Measurements from ENCODE around the gene RNU1-2.
"Not testable (repeated sequence)": the region's sequence is repeated elsewhere in the genome, so short reads cannot be mapped to it uniquely, and the experiment has no call there.

RNU1-2 gene

DNA sequence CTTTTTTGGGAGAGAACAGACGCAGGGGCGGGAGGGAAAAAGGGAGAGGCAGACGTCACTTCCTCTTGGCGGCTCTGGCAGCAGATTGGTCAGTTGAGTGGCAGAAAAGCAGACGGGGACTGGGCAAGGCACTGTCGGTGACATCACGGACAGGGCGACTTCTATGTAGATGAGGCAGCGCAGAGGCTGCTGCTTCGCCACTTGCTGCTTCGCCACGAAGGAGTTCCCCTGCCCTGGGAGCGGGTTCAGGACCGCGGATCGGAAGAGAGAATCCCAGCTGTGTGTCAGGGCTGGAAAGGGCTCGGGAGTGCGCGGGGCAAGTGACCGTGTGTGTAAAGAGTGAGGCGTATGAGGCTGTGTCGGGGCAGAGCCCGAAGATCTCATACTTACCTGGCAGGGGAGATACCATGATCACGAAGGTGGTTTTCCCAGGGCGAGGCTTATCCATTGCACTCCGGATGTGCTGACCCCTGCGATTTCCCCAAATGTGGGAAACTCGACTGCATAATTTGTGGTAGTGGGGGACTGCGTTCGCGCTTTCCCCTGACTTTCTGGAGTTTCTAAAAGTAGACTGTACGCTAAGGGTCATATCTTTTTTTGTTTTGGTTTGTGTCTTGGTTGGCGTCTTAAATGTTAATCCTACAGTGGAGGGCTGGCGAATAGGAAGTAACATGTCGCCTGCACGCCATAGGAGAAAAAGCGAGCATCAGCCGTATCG lies at the start of gene RNU1-2:
RNU1-2 (plus strand) TSS at position 383 of the 718 bp plus-strand sequence.
- peak; percentile 69 for DNase-seq

DNA sequence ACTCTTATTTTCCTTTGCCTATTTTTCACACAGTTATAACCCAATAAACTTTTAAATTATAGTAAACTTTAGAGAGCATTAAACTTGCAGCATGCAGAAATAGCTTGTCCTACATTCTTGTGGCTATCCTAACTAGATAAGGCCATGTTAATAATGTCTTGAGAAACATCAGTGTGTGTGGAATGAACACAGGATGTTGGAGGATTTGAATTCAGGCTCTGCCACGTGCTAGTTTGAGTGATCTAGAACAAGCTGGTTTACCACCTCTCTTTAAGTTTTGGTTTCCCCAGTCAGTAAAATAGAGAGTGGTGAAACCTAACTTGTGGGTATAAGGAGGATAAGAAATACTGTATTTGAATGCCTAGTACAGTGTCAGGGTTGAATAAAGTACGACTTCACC lies 39.6 kb upstream of the RNU1-2 start:
- DNase-seq, result not testable (repeated sequence)

DNA sequence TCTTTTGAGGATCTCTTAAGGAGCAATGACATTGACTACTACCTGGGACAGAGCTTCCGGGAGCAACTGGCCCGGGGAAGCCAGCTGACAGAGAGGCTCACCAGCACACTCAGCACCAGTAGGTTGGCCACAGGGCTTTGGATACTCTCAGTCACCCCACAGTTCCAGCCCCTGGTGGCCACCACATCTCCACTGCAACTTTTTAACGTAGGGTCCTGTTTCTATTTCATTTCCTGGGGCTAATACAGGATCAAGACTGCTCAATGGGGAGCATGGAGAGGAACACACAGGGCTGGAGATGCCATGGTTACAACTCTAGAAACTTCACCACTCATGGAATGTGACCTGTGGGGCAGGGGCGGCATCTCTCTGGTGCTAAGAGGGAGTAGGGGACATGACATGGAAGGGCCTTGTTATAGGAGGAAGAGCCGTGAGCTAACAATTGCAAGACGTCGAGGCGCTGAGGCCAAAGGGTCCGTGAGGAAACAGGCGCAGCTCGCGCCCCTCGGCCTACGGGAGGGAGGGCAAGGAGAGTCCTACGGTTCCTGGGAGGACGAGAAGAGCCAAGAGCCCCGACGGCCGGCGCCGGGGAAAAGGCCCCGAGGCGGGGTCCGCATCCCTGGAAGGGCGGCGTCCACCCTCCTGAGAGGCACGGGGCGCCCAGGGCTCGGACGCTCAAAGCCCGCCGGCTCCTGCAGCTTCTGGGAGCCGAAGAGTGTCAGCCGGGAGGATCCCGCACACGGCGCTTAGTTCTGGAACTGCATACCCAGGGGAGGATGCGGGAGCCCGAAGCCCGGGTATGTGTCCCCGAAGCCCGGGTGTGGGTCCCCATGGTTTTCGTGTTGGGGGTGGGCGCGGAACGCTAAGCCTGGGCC lies 36.4 kb upstream of the RNU1-2 start:
- DNase-seq, result not testable (repeated sequence)

DNA sequence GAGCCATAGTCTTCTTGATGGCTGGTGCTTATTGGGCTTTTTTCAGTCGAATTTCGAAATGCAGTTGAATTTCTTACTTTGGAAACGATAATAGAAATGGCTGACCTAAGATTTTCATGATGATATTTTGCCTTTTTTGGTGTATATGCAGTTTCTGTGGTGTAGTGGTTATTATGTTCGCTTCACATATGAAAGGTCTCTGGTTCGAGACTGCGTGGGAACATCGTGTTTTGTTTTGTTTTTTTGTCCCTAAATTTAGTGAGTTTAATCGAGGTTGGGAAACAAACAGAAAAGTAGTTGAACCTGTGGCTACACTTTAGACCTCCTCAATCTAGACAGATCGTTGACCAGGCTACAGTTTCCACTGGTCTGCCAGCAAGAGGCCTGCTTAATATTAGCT lies 35.7 kb upstream of the RNU1-2 start:
- DNase-seq, result not testable (repeated sequence)

DNA sequence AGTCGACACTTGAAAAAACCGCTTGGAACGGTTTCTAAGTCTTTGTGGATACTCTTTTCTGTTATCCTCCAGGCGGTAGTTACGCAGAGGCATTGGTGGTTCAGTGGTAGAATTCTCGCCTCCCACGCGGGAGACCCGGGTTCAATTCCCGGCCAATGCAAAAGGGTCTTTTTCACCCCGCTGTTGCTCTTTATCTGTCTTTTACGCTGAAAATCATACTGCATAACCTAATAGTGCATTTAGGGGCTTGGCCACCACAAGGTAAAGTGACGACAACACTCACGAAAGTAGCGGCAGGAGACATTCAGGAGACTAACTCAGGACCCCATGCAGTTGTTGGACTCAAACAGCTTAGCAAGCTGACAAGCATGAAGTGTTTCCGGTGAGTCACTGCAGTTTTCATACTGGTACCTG lies 33.9 kb upstream of the RNU1-2 start:
- DNase-seq, result not testable (repeated sequence)

DNA sequence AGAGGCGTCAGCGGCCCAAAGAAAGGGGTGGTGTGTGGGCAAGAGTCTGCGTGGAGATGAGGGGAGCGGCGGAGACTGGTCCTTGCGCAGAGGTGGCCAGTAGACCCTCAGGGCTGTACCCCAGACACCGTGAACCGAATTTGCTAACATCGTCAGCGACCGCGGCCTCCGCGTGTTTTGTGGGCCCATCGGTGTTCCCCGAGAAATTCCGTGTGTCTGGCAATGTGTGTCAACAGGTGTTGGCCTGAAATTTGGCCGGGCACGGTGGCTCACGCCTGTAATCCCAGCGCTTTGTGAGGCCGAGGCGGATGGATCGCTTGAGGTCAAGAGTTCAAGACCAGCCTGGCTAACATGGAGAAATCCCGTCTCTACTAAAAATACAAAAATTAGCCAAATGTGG lies 33.4 kb upstream of the RNU1-2 start:
- not testable (repeated sequence) for DNase-seq

DNA sequence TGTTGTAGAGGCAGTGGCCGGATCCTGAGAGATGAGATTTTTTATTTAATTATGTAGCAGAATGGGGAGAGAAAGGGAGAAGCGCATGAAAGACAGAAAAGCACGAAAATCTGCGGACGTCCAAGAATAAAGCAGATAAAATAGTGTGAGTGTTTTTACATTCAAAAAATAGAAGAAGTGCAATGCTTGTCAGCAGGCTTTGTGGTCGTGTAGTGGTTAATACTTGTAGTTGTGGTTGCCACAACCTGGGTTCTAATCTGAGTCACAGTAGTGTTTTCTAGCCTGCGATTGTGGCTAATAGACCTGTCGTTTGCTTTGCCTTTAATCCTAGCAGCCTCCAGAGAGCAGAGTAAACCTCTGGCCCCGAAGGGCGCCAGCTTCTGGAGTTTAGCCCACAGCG lies 32.8 kb upstream of the RNU1-2 start:
- DNase-seq, result not testable (repeated sequence)

DNA sequence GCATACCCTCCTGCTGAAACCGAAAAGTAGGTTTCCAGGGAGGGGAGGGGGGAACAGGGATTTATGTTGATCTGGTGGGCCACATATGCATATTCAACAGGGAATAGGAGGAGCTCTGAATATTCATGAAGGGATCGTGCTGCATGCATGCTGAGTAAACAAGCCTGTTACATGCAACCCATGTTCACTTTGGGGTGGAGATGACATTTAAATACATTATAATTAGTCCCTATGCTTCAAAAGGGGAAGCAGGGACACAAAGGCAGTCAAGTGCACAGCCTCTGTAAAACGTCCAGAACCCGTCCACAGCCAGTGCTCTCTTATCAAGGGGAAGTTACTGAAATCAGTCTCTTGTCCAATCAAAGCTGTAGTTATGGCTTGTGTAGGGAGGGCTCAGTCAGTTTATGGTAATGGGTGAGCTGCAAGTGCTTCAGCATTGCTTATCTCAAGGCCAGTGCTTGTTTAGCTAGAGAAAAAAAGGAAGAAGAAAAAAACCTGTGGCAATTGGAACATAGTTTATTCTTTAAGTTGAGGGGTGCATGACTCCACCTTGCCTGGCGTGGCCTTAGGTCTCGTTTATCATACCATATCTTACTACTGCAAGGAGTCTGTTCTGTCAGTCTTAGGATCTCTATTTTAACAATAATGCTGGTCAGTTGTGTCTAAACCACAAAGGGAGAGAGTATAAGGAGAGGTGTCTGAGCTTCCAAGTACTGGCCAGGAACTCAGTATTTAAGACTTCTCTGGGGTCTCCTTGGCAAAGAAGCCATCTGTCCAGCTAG lies 28.7 kb upstream of the RNU1-2 start:
- DNase-seq, result not testable (repeated sequence)

DNA sequence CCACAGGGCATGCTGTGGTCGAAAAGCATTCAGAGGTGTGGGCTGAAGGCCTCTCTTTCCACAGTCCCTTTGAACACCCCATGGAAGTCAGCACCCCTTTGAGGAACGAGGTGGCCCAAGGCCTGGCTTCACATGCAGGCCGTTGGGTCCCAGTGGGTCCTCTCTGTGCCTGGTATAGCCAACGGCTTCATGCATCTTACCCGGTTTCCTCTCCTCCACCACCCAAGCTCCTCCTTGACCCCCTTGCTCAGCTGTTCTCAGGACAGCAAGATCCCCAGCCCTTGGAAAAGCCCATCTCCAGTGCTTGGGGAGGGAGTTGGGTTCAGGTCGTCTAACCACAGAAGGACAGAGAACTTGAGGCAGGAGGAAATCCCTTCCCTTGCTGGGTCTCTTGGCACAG lies 27.0 kb upstream of the RNU1-2 start:
- DNase-seq, result not testable (repeated sequence)

DNA sequence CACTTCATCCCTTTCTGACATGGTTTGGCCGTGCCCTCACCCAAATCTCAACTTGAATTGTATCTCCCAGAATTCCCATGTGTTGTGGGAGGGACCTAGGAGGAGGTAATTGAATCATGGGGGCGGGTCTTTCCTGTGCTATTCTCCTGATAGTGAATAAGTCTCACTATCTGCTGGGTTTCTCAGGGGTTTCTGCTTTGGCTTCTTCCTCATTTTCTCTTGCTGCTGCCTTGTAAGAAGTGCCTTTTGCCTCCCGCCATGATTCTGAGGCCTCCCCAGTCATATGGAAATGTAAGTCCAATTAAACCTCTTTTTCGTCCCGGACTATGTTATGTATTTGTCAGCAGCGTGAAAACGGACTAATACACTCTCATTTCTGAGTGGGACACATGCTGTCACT lies 25.8 kb upstream of the RNU1-2 start:
- DNase-seq, result not testable (repeated sequence)

DNA sequence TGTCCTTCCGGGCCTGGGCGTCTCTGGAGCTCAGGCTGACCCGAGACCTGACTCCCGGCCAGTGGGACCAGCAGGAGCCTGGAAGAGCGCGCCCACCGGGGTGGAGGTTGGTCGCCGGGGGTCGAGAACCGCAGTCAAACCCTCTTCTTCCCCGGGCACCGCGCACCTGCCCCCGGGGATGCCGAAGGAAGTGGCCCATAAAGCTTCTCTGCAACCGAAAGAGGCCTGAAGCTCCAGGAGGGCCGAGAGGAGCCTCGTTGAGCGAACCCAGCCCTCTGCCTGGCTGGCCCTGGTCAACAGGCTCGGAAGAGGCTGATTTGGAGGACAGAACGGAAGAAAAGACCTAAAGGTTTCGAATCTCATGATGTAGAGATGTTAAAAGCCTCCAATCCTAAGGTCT lies 24.6 kb upstream of the RNU1-2 start:
- DNase-seq, result not testable (repeated sequence)

DNA sequence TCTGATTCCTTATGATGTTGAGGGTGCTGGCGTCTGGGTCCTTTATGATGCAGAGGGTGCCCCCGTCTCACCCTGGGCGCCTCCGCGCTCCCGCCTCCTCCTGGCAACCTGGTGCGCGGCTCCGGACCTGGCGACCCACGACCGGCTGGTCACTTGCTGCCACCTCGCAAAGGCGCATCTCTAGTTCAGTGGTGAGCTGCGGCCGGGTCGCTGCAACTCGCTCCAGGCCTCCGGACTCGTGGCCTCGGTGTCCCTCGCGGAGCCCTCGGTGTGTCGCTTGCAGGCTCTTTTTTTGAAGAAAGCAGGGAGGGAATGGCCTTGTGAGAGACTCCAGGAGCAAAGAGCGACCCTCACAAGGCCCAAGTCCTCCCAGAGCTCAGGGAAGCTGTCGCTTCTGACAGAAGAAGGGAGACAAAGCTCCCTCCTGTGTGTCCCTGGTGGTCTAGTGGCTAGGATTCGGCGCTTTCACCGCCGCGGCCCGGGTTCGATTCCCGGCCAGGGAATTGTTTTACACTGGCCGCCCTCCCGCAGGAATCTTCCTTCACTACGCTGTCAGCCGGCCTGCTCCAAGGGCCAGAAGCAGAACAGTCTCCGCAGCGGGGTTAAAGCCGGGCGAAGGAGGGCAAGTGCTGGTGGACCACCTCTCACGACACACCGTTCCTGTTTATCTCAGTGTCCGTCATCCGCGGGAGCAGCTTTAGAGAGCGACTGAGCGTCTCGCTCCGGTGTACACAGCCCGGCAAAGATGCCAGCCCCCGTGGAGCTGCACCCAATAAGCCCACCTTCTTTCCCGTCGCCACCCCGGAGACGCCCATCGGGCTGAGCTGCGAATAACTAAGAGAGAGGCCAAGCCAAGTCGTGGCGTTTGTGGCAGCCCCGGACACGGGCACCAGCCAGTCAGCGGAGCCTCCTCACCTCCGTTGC lies 23.4 kb upstream of the RNU1-2 start:
- DNase-seq, result peak; percentile 44

DNA sequence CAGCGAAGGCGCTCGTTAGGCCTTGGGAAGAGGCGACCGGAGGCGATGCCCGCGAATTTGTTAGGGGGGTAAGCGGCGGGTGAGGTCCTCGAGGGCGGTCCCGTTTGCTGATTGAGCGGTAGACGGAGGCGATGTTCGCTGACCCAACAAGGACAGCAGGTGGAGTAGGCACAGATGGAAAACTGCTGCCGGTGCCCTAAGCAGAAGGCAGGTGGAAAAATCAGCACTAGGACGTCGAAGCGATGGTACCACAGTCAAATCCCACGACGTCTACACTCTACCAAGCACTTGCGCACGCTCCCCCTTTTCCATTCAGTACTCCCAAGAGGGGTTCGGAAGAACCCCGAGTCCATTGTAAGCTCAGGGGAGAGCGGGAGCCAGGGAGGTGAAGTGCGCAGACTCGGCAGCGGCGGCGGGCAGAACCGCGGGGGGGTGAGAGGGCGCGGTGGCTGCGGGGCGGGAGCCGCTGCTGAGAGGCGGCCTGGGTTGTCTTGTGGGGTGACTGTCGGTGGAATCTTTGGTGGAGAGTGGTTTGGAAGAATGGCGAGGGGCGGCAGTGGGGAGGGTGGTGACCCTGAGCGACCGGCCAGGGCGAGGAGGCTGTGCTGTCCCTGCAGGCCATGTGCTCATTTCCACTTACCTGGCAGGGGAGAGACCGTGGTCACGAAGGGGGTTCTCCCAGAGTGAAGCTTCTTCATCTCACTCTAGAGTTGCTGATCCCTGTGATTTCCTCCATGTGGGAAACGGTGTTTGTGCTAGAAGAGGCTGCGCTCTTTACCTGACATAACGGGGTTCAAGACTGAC lies 22.5 kb upstream of the RNU1-2 start:
- peak; percentile 71 for DNase-seq

DNA sequence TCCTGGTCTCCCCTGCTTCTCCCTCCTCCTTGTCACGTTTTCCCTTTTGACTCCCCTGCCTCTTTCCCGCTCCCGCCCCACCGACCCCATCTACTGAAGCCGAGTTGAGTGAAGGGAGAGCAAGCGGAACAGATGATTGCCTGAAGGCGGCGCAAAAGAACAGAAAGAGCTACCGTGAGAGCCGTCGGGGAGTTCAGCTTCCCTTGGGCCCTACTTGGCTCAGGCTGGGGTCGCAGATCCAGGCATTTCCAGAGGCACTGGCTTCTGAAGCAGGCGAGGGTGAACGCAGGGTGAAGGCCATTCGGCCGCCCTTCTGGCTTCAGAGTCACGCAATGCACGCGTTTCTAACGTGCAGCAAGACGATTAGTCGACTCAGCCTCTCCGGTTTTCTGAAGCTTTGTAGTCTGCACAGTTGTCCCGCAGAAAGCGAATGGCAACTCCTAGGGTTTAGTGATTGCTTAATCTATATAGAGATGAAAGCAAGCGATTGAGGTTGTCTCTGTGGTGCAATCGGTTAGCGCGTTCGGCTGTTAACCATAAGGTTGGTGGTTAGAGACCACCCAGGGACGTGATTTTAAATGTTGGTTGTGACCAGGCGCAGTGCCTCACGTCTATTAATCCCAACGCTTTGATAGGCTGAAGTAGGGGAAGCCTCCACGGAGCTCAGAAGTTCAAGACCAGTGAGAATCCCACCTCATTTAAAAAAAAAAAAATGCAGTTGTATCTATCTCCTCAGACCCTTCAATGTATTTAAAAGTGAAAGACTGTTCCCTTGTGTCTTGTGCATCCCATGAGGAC lies 20.6 kb upstream of the RNU1-2 start:
- DNase-seq, result not testable (repeated sequence)

DNA sequence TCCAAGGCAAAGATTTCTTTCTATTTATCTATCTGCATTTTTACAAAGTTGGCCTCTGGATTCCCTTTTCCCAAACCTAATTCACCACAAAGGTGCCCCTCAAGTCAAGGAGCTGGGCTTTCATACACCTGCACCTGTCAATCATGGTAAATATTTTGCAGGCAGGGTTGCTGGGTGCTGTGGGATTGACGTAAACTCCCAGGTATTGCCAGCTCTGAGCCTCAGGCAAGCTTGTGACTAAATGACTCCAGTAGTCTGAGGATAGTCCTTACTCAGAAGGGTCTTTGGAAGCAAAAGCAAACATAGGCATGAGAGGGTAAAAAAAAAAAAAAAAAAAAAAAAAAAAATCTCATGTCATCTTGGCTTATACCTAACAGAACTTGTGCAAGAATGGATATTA lies 14.0 kb upstream of the RNU1-2 start:
- not testable (repeated sequence) for DNase-seq

DNA sequence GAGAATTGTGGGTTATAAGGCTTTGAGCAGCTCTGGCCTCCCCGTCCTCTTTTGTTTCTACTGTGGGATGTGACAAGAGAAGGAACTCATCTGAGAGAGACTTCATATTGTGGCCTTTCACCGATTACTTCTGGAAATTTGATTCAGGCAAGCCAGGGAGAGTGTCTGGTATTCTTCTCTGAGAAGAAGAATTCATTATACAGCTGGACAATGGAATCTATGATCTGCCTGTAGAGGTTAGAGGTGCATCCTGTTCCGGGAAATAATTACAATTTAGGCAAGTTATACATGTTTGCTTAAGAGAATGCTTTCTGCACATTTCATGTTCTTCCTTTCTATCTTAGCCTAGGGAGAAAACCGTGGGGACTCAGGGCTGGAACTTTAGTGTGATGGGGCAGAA lies 12.8 kb upstream of the RNU1-2 start:
- no peak for DNase-seq

DNA sequence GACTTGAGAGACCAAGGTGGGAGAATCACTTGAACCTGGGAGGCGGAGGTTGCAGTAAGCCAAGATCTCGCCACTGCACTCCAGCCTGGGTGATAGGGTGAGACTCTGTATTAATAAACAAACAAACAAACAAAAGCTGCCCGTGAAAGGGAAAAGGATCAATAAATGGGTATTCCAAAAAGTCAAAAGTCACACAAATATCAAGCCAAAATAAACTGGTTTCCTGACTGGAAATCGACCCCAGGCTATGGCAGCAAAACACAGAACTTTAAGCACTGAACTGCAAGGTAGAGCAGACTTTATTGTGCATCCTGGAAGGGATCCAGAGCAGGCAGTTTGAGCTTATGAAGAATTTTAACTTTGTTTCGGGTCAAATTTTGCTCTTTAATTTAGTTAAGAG lies 11.3 kb upstream of the RNU1-2 start:
- DNase-seq, result not testable (repeated sequence)

DNA sequence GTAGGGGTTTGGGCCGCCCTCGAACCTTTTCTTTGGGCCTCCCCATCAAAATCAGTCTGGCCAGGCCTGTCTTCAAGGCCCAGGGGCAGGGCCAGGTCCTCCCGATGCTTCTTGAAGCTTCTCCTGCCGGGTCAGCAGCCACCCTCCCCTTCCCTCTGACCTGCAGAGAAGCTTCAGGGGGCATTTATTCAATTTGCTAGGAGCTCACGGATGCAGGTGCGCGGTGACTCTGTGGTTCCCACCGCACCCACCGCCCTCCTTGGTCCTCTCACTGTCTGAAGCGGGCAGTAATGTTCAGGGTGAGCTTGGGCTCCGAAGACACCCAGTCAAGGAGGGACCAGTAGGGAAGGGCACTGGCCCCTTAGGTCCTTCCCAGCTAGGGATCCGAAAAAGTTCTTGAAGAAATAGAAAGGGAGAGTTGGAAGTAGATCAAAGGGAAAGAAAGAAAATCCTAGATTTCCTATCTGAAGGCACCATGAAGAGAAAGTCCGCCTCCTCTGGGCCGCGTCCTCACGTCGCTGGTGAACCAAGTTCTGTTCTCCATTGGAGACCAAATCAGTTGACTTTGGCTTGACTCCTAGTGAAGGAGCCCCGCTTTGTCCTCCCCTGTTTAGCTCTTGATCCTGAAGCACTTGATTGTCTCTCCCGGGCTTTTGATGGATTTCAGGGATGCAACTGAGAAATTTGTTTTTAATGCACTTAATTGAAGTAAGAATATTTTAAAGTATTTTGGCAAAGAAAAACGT lies 8.7 kb upstream of the RNU1-2 start:
- no peak for DNase-seq

Data from activated CD4-positive, CD25-positive, alpha-beta regulatory T cell treated with anti-CD3 and anti-CD28 coated beads, Interleukin-2, amount 50 U/mL, for 72 hours (primary cell).